Duodenal mucosa (tissue), 2 donors: ENCODE measurements around the gene ZNF330.

ENCODE experiments used
- H3K27ac ChIP-seq: one replicate; pipeline ENCODE4 v1.7.0; 2013; ENCODE audit warnings: low read depth, low read length
- H3K27me3 ChIP-seq, 2 donors: one replicate each; pipeline ENCODE4 v1.7.0; 2013; ENCODE audit warnings: low read length in 2 of 2, control low read depth in 1 of 2; ENCODE audit not compliant: insufficient read depth in 2 of 2, control insufficient read depth in 1 of 2
- H3K36me3 ChIP-seq, 2 donors: one replicate each; pipeline ENCODE4 v1.7.0; 2013; ENCODE audit warnings: low read length in 2 of 2, control low read depth in 1 of 2; ENCODE audit not compliant: insufficient read depth in 2 of 2, control insufficient read depth in 1 of 2
- H3K4me1 ChIP-seq, 2 donors: one replicate each; pipeline ENCODE4 v1.7.0; 2013; ENCODE audit warnings: low read length in 2 of 2, control low read depth in 1 of 2; ENCODE audit not compliant: insufficient read depth in 2 of 2, control insufficient read depth in 1 of 2
- H3K4me3 ChIP-seq, 2 donors: one replicate each; pipeline ENCODE4 v1.7.0; 2013; ENCODE audit warnings: low read length in 2 of 2, low read depth in 1 of 2
- H3K9ac ChIP-seq, 2 donors: one replicate each; pipeline ENCODE4 v1.7.0; 2013; ENCODE audit warnings: low read length in 2 of 2, low read depth in 1 of 2
- H3K9me3 ChIP-seq, 2 donors: one replicate each; pipeline ENCODE4 v1.7.0; 2013; ENCODE audit warnings: low read length in 2 of 2, control low read depth in 1 of 2; ENCODE audit not compliant: control insufficient read depth in 1 of 2

The ZNF330 gene

GRCh38 chr4:141248486-141248885 is 27.8 kb downstream of the ZNF330 start:
- no peaks in the 10 kb centered on the region for H3K9me3 ChIP-seq
- no peak overlapping the region for H3K9ac ChIP-seq
- no peaks in the 10 kb centered on the region for H3K27me3 ChIP-seq
- H3K27ac ChIP-seq, result no peak overlapping the region
- no peak overlapping the region for H3K4me3 ChIP-seq
- no peaks in the 10 kb centered on the region for H3K4me1 ChIP-seq
- H3K36me3 ChIP-seq, result no peaks in the 10 kb centered on the region

DNA sequence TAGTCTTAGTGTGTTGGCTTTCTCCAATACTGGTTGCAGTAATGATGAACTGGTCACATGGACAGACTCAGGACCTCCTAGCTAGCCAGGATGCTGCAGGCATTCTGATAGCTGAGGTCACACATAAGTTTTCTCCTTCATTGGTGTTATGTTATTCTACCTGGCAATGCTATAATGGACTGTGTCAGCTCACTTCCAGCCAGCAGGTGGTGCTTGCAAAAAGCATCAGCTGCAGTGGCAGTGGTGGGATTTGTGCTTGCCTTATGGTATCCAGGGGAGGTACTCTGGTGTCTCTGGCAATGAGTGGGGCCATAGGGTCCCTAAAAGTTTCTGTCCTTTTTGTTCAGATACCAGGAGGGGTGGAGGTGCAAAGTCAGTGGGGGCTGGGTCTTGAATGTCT is 33.6 kb downstream of the ZNF330 start:
- Histone ChIP-seq H3K9me3 (no peaks in the 10 kb centered on the region), H3K4me1 (no peaks in the 10 kb centered on the region), H3K4me3 (no peak overlapping the region), H3K27ac (no peak overlapping the region), H3K36me3 (no peaks in the 10 kb centered on the region), H3K9ac (no peak overlapping the region), H3K27me3 (no peaks in the 10 kb centered on the region)

GRCh38 chr4:141255016-141255415 is 34.3 kb downstream of the ZNF330 start:
- no peak overlapping the region for H3K4me3 ChIP-seq
- H3K4me1 ChIP-seq, result no peaks in the 10 kb centered on the region

GRCh38 chr4:141258558-141258957 is 37.9 kb downstream of the ZNF330 start:
- H3K4me3 ChIP-seq, result no peak overlapping the region
- H3K9me3 ChIP-seq, result no peaks in the 10 kb centered on the region
- no peak overlapping the region for H3K9ac ChIP-seq
- no peak overlapping the region for H3K27ac ChIP-seq
- no peaks in the 10 kb centered on the region for H3K27me3 ChIP-seq
- no peaks in the 10 kb centered on the region for H3K4me1 ChIP-seq
- no peaks in the 10 kb centered on the region for H3K36me3 ChIP-seq

More at GRCh38 chr4:141255016-141255415, 34.3 kb downstream of the ZNF330 start:
- H3K9me3 ChIP-seq, result no peaks in the 10 kb centered on the region
- no peak overlapping the region for H3K9ac ChIP-seq
- no peaks in the 10 kb centered on the region for H3K36me3 ChIP-seq
- H3K27ac ChIP-seq, result no peak overlapping the region
- no peaks in the 10 kb centered on the region for H3K27me3 ChIP-seq

DNA sequence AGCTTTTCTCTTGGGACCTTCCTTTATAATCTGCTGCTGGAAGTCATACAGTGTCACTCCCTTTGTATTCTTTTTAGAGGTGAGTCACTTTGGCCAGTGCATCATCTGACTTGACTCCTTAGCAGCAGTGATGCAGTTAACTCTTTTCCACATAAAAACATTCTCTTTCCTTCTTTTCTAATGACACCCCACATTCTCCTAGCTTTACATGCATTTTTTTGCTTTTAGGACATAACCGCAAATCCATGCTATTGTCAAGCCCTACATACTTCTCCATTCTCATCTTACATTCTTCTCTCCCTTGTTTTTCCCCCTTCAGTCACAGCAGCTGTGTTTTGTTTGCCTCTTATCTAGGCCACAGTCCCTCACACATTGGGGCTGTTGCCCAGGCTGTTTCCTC is 55.1 kb downstream of the ZNF330 start:
- no peaks in the 10 kb centered on the region for H3K36me3 ChIP-seq
- no peaks in the 10 kb centered on the region for H3K4me1 ChIP-seq
- H3K9ac ChIP-seq, result no peak overlapping the region
- no peak overlapping the region for H3K4me3 ChIP-seq
- no peaks in the 10 kb centered on the region for H3K9me3 ChIP-seq
- no peak overlapping the region for H3K27ac ChIP-seq
- peaks cover 0 to 5% of the 10 kb centered on the region in 2 donors for H3K27me3 ChIP-seq

- Histone ChIP-seq H3K27ac (no peak overlapping the region), H3K4me3 (no peak overlapping the region), H3K9ac (no peak overlapping the region), H3K4me1 (no peaks in the 10 kb centered on the region), H3K36me3 (no peaks in the 10 kb centered on the region), H3K27me3 (no peaks in the 10 kb centered on the region), H3K9me3 (no peaks in the 10 kb centered on the region)
These were observed 62.5 kb downstream of the ZNF330 start for GRCh38 chr4:141283152-141283551.

DNA sequence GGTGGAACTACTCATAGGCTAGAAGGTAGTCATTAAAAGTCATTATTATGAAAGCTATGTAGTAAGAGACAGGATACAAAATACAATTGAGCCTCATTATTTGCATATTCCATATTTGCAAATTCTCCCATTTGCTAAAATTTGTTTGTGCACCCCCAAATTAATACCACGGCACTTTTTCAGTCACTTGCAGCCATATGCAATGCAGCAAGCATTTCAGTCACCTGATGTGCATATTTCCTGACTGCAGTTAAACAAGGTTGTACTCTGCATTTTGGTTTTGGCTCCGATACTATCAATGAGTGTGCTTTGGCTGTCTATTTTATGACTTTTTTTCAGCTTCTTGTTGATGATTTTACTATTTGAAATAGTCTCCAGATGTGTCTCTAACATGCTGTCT is 62.9 kb downstream of the ZNF330 start:
- Histone ChIP-seq H3K27me3 (no peaks in the 10 kb centered on the region), H3K4me3 (no peak overlapping the region), H3K9ac (no peak overlapping the region), H3K27ac (no peak overlapping the region), H3K4me1 (no peaks in the 10 kb centered on the region), H3K9me3 (no peaks in the 10 kb centered on the region), H3K36me3 (no peaks in the 10 kb centered on the region)
